HCT116 (cell line): ENCODE results near the gene CAVIN2. TPM values are rescaled to one million over a fixed set of nuclear protein-coding genes. Genes with fewer than 3 reads are reported as not detected.

Experiments
- ATAC-seq: fragments of 200-7000 bp; cut with Tn5 transposase; 2 replicates; pipeline ENCODE4 v1.9.1; 2020; ENCODE audit warnings: mild to moderate bottlenecking, moderate library complexity
- BruUV-seq: library from RNA; stranded (reverse); fragments of 400-500 nt; replicated peaks from 2 replicates; lab custom pipeline; 2021; lab: Mats Ljungman, UMichigan
- CTCF ChIA-PET: fragments of 300-600 bp; sonication (Branson Sonifier 250); formaldehyde crosslinking; loops from one replicate; lab custom pipeline; 2021; ENCODE audit warnings: antibody characterized with exemption; lab: Charles Lee
- POLR2A ChIA-PET: fragments of 300-600, 350-600 bp; sonication (Branson Sonifier 250); formaldehyde crosslinking; loops from one replicate; lab custom pipeline; 2021; ENCODE audit warnings: antibody characterized with exemption; lab: Charles Lee
- RAD21 ChIA-PET, 2 experiments: fragments of 300-600 bp; sonication (Branson Sonifier 250); formaldehyde crosslinking; loops; one replicate each; lab custom pipeline; 2023; ENCODE audit warnings: low total read pairs in 2 of 2; ENCODE audit not compliant: uncharacterized antibody in 2 of 2, unreplicated experiment in 2 of 2, low non-redundant PET in 1 of 2; lab: Charles Lee
- DNase-seq: peaks from one replicate; pipeline ENCODE4 v3.0.0-alpha.2; 2010; ENCODE audit warnings: low read depth, low spot score
- H2AFZ ChIP-seq: fragments of 200-600 bp; shearing (Covaris generic), sonication (generic); 2 replicates; pipeline ENCODE4 v1.6.1; 2017; ENCODE audit warnings: low read depth, mixed run types, mixed read lengths, antibody characterized with exemption, low read length; ENCODE audit not compliant: poor library complexity, severe bottlenecking
- H3K27ac ChIP-seq: 2 replicates; pipeline ENCODE4 v1.5.1; 2012; ENCODE audit warnings: low read depth, low read length
- H3K27me3 ChIP-seq: fragments of 200-600 bp; sonication (generic); 2 replicates; pipeline ENCODE4 v1.6.1; 2016; ENCODE audit warnings: mixed run types, low read length, mixed read lengths; ENCODE audit not compliant: insufficient read depth
- H3K36me3 ChIP-seq, 2 experiments: fragments of 200-500 bp in 1 of 2; fragments of 200-600 bp in 1 of 2; sonication (Bioruptor generic) in 1 of 2; sonication (generic) in 1 of 2; 2 replicates each; pipeline versions ENCODE4 v1.5.1 to v1.6.1; 2014 to 2016; ENCODE audit warnings: low read length in 2 of 2, inconsistent platforms in 1 of 2, mixed read lengths in 1 of 2, mixed run types in 1 of 2; ENCODE audit not compliant: insufficient read depth in 2 of 2, control insufficient read depth in 1 of 2
- H3K4me1 ChIP-seq, 2 experiments: fragments of 200-600 bp in 1 of 2; sonication (generic) in 1 of 2; 2 replicates each; pipeline versions ENCODE4 v1.5.1 to v1.6.1; 2012 to 2017; ENCODE audit warnings: low read length in 2 of 2, inconsistent platforms in 1 of 2, mild to moderate bottlenecking in 1 of 2, mixed read lengths in 1 of 2, mixed run types in 1 of 2, moderate library complexity in 1 of 2; ENCODE audit not compliant: insufficient read depth in 2 of 2, control insufficient read depth in 1 of 2
- H3K4me2 ChIP-seq: fragments of 200-600 bp; sonication (generic); 2 replicates; pipeline ENCODE4 v1.6.1; 2017; ENCODE audit warnings: mixed run types, low read length, mixed read lengths
- H3K4me3 ChIP-seq, 2 experiments: fragments of 200-600 bp in 1 of 2; sonication (generic) in 1 of 2; replicated peaks in 1 of 2; 2 replicates each; pipeline ENCODE4 v1.5.1; 2011 to 2016; ENCODE audit warnings: low read length in 2 of 2, control low read depth in 1 of 2, low read depth in 1 of 2, mild to moderate bottlenecking in 1 of 2, mixed read lengths in 1 of 2, mixed run types in 1 of 2
- H3K79me2 ChIP-seq: fragments of 200-600 bp; sonication (generic); 2 replicates; pipeline ENCODE4 v1.6.1; 2017; ENCODE audit warnings: mild to moderate bottlenecking, mixed run types, low read length, moderate library complexity, mixed read lengths; ENCODE audit not compliant: insufficient read depth
- H3K9ac ChIP-seq: fragments of 200-600 bp; sonication (generic); 2 replicates; pipeline ENCODE4 v1.6.1; 2016; ENCODE audit warnings: low read length, mixed read lengths
- H3K9me2 ChIP-seq: fragments of 200-600 bp; sonication (generic), shearing (Covaris generic); 2 replicates; pipeline ENCODE4 v1.6.1; 2017; ENCODE audit warnings: mixed run types, mild to moderate bottlenecking, moderate library complexity; ENCODE audit not compliant: insufficient read depth
- H3K9me3 ChIP-seq, 2 experiments: fragments of 200-500 bp in 1 of 2; fragments of 200-600 bp in 1 of 2; sonication (Bioruptor generic) in 1 of 2; sonication (generic) in 1 of 2; 2 replicates each; pipeline ENCODE4 v1.6.1; 2014 to 2017; ENCODE audit warnings: low read length in 2 of 2, mixed read lengths in 2 of 2, inconsistent platforms in 1 of 2, low read depth in 1 of 2, mild to moderate bottlenecking in 1 of 2, mixed run types in 1 of 2, moderate library complexity in 1 of 2; ENCODE audit not compliant: control insufficient read depth in 1 of 2, insufficient read depth in 1 of 2
- H4K20me1 ChIP-seq: fragments of 200-600 bp; sonication (generic), shearing (Covaris generic); 2 replicates; pipeline ENCODE4 v1.6.1; 2017; ENCODE audit warnings: mixed run types, mild to moderate bottlenecking, moderate library complexity; ENCODE audit not compliant: insufficient read depth
- CEBPB ChIP-seq: IDR thresholded peaks from 2 replicates; pipeline ENCODE4 v1.6.1; 2012; ENCODE audit warnings: low read depth
- EGR1 ChIP-seq: IDR thresholded peaks from 2 replicates; pipeline ENCODE4 v1.6.1; 2012; ENCODE audit warnings: low read depth
- ELF1 ChIP-seq: IDR thresholded peaks from 2 replicates; pipeline ENCODE4 v1.6.1; 2012; ENCODE audit warnings: low read depth, borderline replicate concordance
- EZH2 ChIP-seq: fragments of 200-600 bp; sonication (generic); IDR thresholded peaks from 2 replicates; pipeline ENCODE4 v1.6.1; 2017; ENCODE audit warnings: antibody characterized with exemption, mixed run types
- FOSL1 ChIP-seq: IDR thresholded peaks from 2 replicates; pipeline ENCODE4 v1.6.1; 2012; ENCODE audit warnings: low read depth
- JUND ChIP-seq: IDR thresholded peaks from 2 replicates; pipeline ENCODE4 v1.6.1; 2012
- SP1 ChIP-seq: IDR thresholded peaks from 2 replicates; pipeline ENCODE4 v1.6.1; 2012; ENCODE audit warnings: low read depth
- TCF7L2 ChIP-seq: IDR thresholded peaks from 2 replicates; pipeline ENCODE4 v1.7.0; 2011; ENCODE audit warnings: borderline replicate concordance, inconsistent platforms; ENCODE audit not compliant: insufficient read depth, insufficient read length; ENCODE audit errors: extremely low read depth
- ZNF274 ChIP-seq: fragments of 200-500 bp; sonication (Bioruptor generic); IDR thresholded peaks from 2 replicates; pipeline ENCODE4 v1.6.1; 2014; ENCODE audit warnings: mild to moderate bottlenecking, low read depth, low read length, inconsistent platforms
- intact Hi-C: fragments of 100-400 bp; cut with micrococcal nuclease; formaldehyde crosslinking; loops from 2 replicates; pipeline ENCODE4 v1.10.0; 2022
- total RNA-seq: library from RNA; stranded (reverse); gene quantifications from one replicate; pipeline ENCODE4 v1.2.1, GENCODE V29; 2021; ENCODE audit not compliant: unreplicated experiment
- TF ChIP-seq, protein P1 (sequence below), 3 experiments: fragments of 200-600 bp in 1 of 3; sonication (generic) in 1 of 3; IDR thresholded peaks in 2 of 3; conservative IDR thresholded peaks in 1 of 3; 2 replicates each; pipeline ENCODE4 v1.5.1; 2012 to 2017; ENCODE audit warnings: low read depth in 2 of 3, low read length in 2 of 3, antibody characterized with exemption in 1 of 3, borderline replicate concordance in 1 of 3, control low read depth in 1 of 3, mild to moderate bottlenecking in 1 of 3, mixed read lengths in 1 of 3, mixed run types in 1 of 3, moderate library complexity in 1 of 3; ENCODE audit not compliant: insufficient read depth in 1 of 3
- TF ChIP-seq, protein P2 (sequence below): IDR thresholded peaks from 2 replicates; pipeline ENCODE4 v1.6.1; 2011; ENCODE audit warnings: mild to moderate bottlenecking, low read length, moderate library complexity; ENCODE audit not compliant: insufficient replicate concordance; ENCODE audit errors: extremely low read depth
- TF ChIP-seq, protein P3 (sequence below): IDR thresholded peaks from 2 replicates; pipeline ENCODE4 v1.6.1; 2012
- TF ChIP-seq, protein P4 (sequence below): IDR thresholded peaks from 2 replicates; pipeline ENCODE4 v1.6.1; 2012

The CAVIN2 gene
- total RNA-seq, 1 experiment from 2014 or later: 0.27 TPM

DNA sequence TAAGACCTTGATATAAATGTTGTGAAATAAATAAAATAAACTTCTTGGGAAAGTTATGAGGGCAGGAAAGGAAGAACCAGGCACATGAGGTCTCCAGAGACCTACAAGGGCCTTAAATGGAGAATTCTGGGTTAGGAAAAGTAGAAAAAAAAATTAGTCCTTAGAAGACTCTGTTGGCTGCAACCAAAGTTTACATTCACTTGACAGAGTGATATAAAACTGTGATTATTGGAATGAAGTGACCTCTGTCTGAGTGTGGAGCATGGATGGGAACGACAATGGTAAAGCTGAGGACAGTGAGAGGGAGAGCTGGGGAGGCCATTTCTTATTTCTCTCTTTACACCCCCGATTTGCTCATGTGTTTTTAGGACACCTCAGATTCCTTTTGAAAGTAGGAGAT is 29.0 kb upstream of the CAVIN2 start:
- H3K9me3 ChIP-seq: no peaks in the 10 kb centered on the region
- no peaks in the 10 kb centered on the region for H3K36me3 ChIP-seq
- intact Hi-C loops: no loop called here
- H3K4me1 ChIP-seq: peaks cover 0 to 8% of the 10 kb centered on the region in 2 experiments; a peak in 3 of 4 replicates
- RAD21 ChIA-PET: interaction anchor here in 1 of 2 experiments (1.1 kb wide), 1 partner anchor 287 kb away, joined by 3 read pairs; no protein-coding TSS in a partner anchor
- TF ChIP-seq FOSL1: no peak
- TF ChIP-seq SP1: no peak
- TF ChIP-seq, protein P1, sequence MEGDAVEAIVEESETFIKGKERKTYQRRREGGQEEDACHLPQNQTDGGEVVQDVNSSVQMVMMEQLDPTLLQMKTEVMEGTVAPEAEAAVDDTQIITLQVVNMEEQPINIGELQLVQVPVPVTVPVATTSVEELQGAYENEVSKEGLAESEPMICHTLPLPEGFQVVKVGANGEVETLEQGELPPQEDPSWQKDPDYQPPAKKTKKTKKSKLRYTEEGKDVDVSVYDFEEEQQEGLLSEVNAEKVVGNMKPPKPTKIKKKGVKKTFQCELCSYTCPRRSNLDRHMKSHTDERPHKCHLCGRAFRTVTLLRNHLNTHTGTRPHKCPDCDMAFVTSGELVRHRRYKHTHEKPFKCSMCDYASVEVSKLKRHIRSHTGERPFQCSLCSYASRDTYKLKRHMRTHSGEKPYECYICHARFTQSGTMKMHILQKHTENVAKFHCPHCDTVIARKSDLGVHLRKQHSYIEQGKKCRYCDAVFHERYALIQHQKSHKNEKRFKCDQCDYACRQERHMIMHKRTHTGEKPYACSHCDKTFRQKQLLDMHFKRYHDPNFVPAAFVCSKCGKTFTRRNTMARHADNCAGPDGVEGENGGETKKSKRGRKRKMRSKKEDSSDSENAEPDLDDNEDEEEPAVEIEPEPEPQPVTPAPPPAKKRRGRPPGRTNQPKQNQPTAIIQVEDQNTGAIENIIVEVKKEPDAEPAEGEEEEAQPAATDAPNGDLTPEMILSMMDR (IDR thresholded peaks at IDR 0.05 in 2 of 3, conservative IDR thresholded peaks at IDR 0.05 in 1 of 3; ENCODE audit: borderline replicate concordance in 1 of 3, insufficient read depth in 1 of 3, low read depth in 2 of 3, low read length in 2 of 3): no peak
- no peak for TF ChIP-seq TCF7L2
- TF ChIP-seq, protein P2, sequence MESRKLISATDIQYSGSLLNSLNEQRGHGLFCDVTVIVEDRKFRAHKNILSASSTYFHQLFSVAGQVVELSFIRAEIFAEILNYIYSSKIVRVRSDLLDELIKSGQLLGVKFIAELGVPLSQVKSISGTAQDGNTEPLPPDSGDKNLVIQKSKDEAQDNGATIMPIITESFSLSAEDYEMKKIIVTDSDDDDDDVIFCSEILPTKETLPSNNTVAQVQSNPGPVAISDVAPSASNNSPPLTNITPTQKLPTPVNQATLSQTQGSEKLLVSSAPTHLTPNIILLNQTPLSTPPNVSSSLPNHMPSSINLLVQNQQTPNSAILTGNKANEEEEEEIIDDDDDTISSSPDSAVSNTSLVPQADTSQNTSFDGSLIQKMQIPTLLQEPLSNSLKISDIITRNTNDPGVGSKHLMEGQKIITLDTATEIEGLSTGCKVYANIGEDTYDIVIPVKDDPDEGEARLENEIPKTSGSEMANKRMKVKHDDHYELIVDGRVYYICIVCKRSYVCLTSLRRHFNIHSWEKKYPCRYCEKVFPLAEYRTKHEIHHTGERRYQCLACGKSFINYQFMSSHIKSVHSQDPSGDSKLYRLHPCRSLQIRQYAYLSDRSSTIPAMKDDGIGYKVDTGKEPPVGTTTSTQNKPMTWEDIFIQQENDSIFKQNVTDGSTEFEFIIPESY: no peak
- TF ChIP-seq ZNF274: no peak
- TF ChIP-seq, protein P3, sequence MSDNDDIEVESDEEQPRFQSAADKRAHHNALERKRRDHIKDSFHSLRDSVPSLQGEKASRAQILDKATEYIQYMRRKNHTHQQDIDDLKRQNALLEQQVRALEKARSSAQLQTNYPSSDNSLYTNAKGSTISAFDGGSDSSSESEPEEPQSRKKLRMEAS: no peak
- TF ChIP-seq EZH2: no peak
- TF ChIP-seq JUND: no peak
- no peak for TF ChIP-seq ELF1
- TF ChIP-seq, protein P4, sequence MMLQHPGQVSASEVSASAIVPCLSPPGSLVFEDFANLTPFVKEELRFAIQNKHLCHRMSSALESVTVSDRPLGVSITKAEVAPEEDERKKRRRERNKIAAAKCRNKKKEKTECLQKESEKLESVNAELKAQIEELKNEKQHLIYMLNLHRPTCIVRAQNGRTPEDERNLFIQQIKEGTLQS: no peak
- TF ChIP-seq EGR1: no peak
- no peak for TF ChIP-seq CEBPB
- TF ChIP-seq, all 23 proteins: peak for 0
- Histone ChIP-seq H3K9ac (no peak overlapping the region), H3K4me2 (no peak overlapping the region), H3K27me3 (no peaks in the 10 kb centered on the region), H3K79me2 (no peaks in the 10 kb centered on the region), H3K9me2 (no peaks in the 10 kb centered on the region), H3K27ac (no peak overlapping the region), H3K4me3 (no peak overlapping the region), H2AFZ (no peak overlapping the region), H4K20me1 (no peaks in the 10 kb centered on the region)
- DNase-seq (no peak), ATAC-seq (no peak)
- BruUV-seq: no TSS peak
- POLR2A ChIA-PET: no interaction called here
- CTCF ChIA-PET: no interaction called here
